ENCODE data around the gene FN3KRP. TPM values are rescaled to one million over a fixed set of nuclear protein-coding genes. Genes with fewer than 3 reads are reported as not detected.

The FN3KRP gene
- total and polyA plus RNA-seq, 10 of the 15 experiments (the other 5 are each of a cell fraction or from before 2014, with no cell fraction given) = 1.8 to 50.5 (median 26.5) TPM

DNA sequence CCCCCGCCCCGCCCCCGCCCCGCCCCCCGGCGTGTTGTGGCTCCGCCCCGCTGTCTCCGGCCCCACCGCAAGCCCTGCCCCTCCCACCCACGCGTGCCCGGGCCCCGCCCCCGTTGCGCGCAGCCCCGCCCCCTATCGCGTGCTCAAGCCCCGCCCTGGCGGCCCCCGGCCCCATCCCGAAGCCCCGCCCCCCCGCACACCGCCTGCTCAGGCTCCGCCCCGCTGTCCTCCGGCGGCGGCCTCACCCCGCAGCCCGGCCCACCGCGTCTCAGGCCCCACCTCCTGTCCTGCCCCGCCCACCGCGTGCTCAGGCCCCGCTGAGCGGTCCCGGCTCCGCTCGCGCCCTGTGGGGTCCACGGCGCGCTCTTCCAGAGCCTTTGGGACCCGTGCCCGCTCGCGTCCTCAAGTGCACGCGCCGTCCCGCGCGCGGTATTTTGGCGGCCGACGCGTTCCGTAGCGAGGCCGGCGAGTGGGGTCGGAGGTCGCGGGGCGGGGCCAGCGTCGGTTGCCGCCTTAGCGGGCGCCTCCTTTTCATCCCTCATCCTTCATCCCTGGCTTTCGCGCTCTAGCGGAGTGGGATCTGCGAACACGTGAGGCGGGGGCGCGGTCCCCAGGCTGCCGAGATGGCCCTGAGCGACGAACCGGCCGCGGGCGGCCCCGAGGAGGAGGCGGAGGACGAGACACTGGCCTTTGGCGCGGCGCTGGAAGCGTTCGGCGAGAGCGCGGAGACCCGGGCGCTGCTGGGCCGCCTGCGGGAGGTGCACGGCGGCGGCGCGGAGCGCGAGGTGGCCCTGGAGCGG lies 35.3 kb downstream of the FN3KRP start, which contains the start of gene TBCD (continued):
- TF ChIP-seq, protein P1, sequence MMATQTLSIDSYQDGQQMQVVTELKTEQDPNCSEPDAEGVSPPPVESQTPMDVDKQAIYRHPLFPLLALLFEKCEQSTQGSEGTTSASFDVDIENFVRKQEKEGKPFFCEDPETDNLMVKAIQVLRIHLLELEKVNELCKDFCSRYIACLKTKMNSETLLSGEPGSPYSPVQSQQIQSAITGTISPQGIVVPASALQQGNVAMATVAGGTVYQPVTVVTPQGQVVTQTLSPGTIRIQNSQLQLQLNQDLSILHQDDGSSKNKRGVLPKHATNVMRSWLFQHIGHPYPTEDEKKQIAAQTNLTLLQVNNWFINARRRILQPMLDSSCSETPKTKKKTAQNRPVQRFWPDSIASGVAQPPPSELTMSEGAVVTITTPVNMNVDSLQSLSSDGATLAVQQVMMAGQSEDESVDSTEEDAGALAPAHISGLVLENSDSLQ (IDR thresholded peaks at IDR 0.05) = no peak
- TF ChIP-seq SMAD5 (IDR thresholded peaks at IDR 0.05; ENCODE audit: low read depth) (no peak), ATF7 (IDR thresholded peaks at IDR 0.05; ENCODE audit: low read depth) (no peak), FOXK2 (IDR thresholded peaks at IDR 0.05) (no peak), NFYB (IDR thresholded peaks at IDR 0.05; ENCODE audit: insufficient read depth, low read depth, low read length) (no peak), NFIC (IDR thresholded peaks at IDR 0.05; ENCODE audit: low read depth, low read length) (no peak), HDAC2 (IDR thresholded peaks at IDR 0.05) (no peak), ZBED1 (IDR thresholded peaks at IDR 0.05; ENCODE audit: borderline replicate concordance) (no peak), MYC (IDR thresholded peaks at IDR 0.05; ENCODE audit: insufficient read depth, insufficient read length, insufficient replicate concordance, low read length, severe bottlenecking) (peak; percentile 49), SREBF1 (IDR thresholded peaks at IDR 0.05; ENCODE audit: low read length) (peak; percentile 78)
- TF ChIP-seq, protein P2, sequence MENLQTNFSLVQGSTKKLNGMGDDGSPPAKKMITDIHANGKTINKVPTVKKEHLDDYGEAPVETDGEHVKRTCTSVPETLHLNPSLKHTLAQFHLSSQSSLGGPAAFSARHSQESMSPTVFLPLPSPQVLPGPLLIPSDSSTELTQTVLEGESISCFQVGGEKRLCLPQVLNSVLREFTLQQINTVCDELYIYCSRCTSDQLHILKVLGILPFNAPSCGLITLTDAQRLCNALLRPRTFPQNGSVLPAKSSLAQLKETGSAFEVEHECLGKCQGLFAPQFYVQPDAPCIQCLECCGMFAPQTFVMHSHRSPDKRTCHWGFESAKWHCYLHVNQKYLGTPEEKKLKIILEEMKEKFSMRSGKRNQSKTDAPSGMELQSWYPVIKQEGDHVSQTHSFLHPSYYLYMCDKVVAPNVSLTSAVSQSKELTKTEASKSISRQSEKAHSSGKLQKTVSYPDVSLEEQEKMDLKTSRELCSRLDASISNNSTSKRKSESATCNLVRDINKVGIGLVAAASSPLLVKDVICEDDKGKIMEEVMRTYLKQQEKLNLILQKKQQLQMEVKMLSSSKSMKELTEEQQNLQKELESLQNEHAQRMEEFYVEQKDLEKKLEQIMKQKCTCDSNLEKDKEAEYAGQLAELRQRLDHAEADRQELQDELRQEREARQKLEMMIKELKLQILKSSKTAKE (IDR thresholded peaks at IDR 0.05; ENCODE audit: low read depth, poor library complexity, severe bottlenecking) = no peak
- TF ChIP-seq, protein P3, sequence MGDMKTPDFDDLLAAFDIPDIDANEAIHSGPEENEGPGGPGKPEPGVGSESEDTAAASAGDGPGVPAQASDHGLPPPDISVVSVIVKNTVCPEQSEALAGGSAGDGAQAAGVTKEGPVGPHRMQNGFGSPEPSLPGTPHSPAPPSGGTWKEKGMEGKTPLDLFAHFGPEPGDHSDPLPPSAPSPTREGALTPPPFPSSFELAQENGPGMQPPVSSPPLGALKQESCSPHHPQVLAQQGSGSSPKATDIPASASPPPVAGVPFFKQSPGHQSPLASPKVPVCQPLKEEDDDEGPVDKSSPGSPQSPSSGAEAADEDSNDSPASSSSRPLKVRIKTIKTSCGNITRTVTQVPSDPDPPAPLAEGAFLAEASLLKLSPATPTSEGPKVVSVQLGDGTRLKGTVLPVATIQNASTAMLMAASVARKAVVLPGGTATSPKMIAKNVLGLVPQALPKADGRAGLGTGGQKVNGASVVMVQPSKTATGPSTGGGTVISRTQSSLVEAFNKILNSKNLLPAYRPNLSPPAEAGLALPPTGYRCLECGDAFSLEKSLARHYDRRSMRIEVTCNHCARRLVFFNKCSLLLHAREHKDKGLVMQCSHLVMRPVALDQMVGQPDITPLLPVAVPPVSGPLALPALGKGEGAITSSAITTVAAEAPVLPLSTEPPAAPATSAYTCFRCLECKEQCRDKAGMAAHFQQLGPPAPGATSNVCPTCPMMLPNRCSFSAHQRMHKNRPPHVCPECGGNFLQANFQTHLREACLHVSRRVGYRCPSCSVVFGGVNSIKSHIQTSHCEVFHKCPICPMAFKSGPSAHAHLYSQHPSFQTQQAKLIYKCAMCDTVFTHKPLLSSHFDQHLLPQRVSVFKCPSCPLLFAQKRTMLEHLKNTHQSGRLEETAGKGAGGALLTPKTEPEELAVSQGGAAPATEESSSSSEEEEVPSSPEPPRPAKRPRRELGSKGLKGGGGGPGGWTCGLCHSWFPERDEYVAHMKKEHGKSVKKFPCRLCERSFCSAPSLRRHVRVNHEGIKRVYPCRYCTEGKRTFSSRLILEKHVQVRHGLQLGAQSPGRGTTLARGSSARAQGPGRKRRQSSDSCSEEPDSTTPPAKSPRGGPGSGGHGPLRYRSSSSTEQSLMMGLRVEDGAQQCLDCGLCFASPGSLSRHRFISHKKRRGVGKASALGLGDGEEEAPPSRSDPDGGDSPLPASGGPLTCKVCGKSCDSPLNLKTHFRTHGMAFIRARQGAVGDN (IDR thresholded peaks at IDR 0.05) = peak; percentile 30
- TF ChIP-seq, protein P4, sequence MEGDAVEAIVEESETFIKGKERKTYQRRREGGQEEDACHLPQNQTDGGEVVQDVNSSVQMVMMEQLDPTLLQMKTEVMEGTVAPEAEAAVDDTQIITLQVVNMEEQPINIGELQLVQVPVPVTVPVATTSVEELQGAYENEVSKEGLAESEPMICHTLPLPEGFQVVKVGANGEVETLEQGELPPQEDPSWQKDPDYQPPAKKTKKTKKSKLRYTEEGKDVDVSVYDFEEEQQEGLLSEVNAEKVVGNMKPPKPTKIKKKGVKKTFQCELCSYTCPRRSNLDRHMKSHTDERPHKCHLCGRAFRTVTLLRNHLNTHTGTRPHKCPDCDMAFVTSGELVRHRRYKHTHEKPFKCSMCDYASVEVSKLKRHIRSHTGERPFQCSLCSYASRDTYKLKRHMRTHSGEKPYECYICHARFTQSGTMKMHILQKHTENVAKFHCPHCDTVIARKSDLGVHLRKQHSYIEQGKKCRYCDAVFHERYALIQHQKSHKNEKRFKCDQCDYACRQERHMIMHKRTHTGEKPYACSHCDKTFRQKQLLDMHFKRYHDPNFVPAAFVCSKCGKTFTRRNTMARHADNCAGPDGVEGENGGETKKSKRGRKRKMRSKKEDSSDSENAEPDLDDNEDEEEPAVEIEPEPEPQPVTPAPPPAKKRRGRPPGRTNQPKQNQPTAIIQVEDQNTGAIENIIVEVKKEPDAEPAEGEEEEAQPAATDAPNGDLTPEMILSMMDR (IDR thresholded peaks at IDR 0.05 in 2 of 3, conservative IDR thresholded peaks at IDR 0.05 in 1 of 3; ENCODE audit: control insufficient read depth in 2 of 3, extremely low read depth in 1 of 3, insufficient read depth in 1 of 3, low read depth in 3 of 3, low read length in 3 of 3) = no peak
- TF ChIP-seq, protein P5, sequence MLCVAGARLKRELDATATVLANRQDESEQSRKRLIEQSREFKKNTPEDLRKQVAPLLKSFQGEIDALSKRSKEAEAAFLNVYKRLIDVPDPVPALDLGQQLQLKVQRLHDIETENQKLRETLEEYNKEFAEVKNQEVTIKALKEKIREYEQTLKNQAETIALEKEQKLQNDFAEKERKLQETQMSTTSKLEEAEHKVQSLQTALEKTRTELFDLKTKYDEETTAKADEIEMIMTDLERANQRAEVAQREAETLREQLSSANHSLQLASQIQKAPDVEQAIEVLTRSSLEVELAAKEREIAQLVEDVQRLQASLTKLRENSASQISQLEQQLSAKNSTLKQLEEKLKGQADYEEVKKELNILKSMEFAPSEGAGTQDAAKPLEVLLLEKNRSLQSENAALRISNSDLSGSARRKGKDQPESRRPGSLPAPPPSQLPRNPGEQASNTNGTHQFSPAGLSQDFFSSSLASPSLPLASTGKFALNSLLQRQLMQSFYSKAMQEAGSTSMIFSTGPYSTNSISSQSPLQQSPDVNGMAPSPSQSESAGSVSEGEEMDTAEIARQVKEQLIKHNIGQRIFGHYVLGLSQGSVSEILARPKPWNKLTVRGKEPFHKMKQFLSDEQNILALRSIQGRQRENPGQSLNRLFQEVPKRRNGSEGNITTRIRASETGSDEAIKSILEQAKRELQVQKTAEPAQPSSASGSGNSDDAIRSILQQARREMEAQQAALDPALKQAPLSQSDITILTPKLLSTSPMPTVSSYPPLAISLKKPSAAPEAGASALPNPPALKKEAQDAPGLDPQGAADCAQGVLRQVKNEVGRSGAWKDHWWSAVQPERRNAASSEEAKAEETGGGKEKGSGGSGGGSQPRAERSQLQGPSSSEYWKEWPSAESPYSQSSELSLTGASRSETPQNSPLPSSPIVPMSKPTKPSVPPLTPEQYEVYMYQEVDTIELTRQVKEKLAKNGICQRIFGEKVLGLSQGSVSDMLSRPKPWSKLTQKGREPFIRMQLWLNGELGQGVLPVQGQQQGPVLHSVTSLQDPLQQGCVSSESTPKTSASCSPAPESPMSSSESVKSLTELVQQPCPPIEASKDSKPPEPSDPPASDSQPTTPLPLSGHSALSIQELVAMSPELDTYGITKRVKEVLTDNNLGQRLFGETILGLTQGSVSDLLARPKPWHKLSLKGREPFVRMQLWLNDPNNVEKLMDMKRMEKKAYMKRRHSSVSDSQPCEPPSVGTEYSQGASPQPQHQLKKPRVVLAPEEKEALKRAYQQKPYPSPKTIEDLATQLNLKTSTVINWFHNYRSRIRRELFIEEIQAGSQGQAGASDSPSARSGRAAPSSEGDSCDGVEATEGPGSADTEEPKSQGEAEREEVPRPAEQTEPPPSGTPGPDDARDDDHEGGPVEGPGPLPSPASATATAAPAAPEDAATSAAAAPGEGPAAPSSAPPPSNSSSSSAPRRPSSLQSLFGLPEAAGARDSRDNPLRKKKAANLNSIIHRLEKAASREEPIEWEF (IDR thresholded peaks at IDR 0.05; ENCODE audit: insufficient replicate concordance, low read depth, low read length) = no peak

Measured in GM12878 (cell line).